SK-N-SH (cell line): ENCODE data around the gene TNFAIP1. TPM values are rescaled to one million over a fixed set of nuclear protein-coding genes. Genes with fewer than 3 reads are reported as not detected.

Source experiments
- CTCF ChIA-PET: fragments of 300-600, 350-600 bp; formaldehyde crosslinking; extraction: SDS; loops from one replicate; lab custom pipeline; 2021; lab: Yijun Ruan, JAX
- POLR2A ChIA-PET: fragments of 350-600 bp; sonication (Branson Sonifier 250); formaldehyde crosslinking; extraction: SDS; loops from one replicate; lab custom pipeline; 2020; ENCODE audit warnings: antibody characterized with exemption, inconsistent platforms; lab: Yijun Ruan, JAX
- DNase-seq: peaks from one replicate; pipeline ENCODE4 v3.0.0; 2012
- H2AFZ ChIP-seq: fragments of 200-600 bp; sonication (generic); 2 replicates; pipeline ENCODE4 v1.8.1; 2016; ENCODE audit warnings: antibody characterized with exemption, mild to moderate bottlenecking, low read depth
- H3F3A ChIP-seq: fragments of 200-600 bp; sonication (generic); replicated peaks from 2 replicates; pipeline ENCODE3; 2016; ENCODE audit warnings: antibody characterized with exemption, mild to moderate bottlenecking; ENCODE audit not compliant: insufficient read depth
- H3K27ac ChIP-seq, 2 experiments: fragments of 200-500 bp in 1 of 2; fragments of 200-600 bp in 1 of 2; sonication (Bioruptor generic) in 1 of 2; sonication (generic), shearing (Covaris generic) in 1 of 2; 2 replicates each; pipeline versions ENCODE4 v1.5.1 to v1.6.1; 2014 to 2016; ENCODE audit warnings: low read depth in 2 of 2, inconsistent platforms in 1 of 2, low read length in 1 of 2, mild to moderate bottlenecking in 1 of 2, mixed read lengths in 1 of 2
- H3K27me3 ChIP-seq: fragments of 200-600 bp; sonication (generic), shearing (Covaris generic); 2 replicates; pipeline ENCODE4 v1.6.1; 2016; ENCODE audit warnings: mixed run types; ENCODE audit not compliant: insufficient read depth
- H3K36me3 ChIP-seq, 2 experiments: fragments of 200-500 bp in 1 of 2; fragments of 200-600 bp in 1 of 2; sonication (Bioruptor generic) in 1 of 2; sonication (generic) in 1 of 2; replicated peaks in 1 of 2; 2 replicates each; pipeline versions ENCODE3 to v1.5.1; 2014 to 2016; ENCODE audit warnings: low read length in 1 of 2, mild to moderate bottlenecking in 1 of 2; ENCODE audit not compliant: insufficient read depth in 2 of 2, control insufficient read depth in 1 of 2
- H3K4me1 ChIP-seq, 2 experiments: fragments of 200-500 bp in 1 of 2; fragments of 200-600 bp in 1 of 2; sonication (Bioruptor generic) in 1 of 2; sonication (generic), shearing (Covaris generic) in 1 of 2; 2 replicates each; pipeline versions ENCODE4 v1.5.1 to v1.6.1; 2014 to 2016; ENCODE audit warnings: low read depth in 1 of 2, low read length in 1 of 2, mixed run types in 1 of 2; ENCODE audit not compliant: insufficient read depth in 2 of 2, control insufficient read depth in 1 of 2
- H3K4me2 ChIP-seq: fragments of 200-600 bp; sonication (generic), shearing (Covaris generic); 2 replicates; pipeline ENCODE4 v1.6.1; 2017; ENCODE audit warnings: mixed run types
- H3K4me3 ChIP-seq, 2 experiments: fragments of 200-500 bp in 1 of 2; fragments of 200-600 bp in 1 of 2; sonication (Bioruptor generic) in 1 of 2; sonication (generic), shearing (Covaris generic) in 1 of 2; 2 replicates each; pipeline versions ENCODE4 v1.5.1 to v1.8.1; 2014 to 2016; ENCODE audit warnings: low read depth in 2 of 2, inconsistent platforms in 1 of 2, low read length in 1 of 2, mild to moderate bottlenecking in 1 of 2, mixed read lengths in 1 of 2, moderate library complexity in 1 of 2
- H3K79me2 ChIP-seq: fragments of 200-600 bp; sonication (generic); 2 replicates; pipeline ENCODE4 v1.8.1; 2017; ENCODE audit warnings: mild to moderate bottlenecking; ENCODE audit not compliant: insufficient read depth
- H3K9ac ChIP-seq: fragments of 200-600 bp; sonication (generic); 2 replicates; pipeline ENCODE4 v1.6.1; 2017; ENCODE audit warnings: mixed run types
- H3K9me2 ChIP-seq: fragments of 200-600 bp; sonication (generic); 2 replicates; pipeline ENCODE4 v1.6.1; 2017; ENCODE audit warnings: mixed run types
- H3K9me3 ChIP-seq: fragments of 200-600 bp; sonication (generic); 2 replicates; pipeline ENCODE4 v1.6.1; 2017; ENCODE audit warnings: mixed run types, mild to moderate bottlenecking, moderate library complexity
- H4K20me1 ChIP-seq: fragments of 200-600 bp; sonication (generic); 2 replicates; pipeline ENCODE4 v1.6.1; 2017; ENCODE audit warnings: mild to moderate bottlenecking, mixed run types; ENCODE audit not compliant: insufficient read depth
- EP300 ChIP-seq, 2 experiments: IDR thresholded peaks; 2 replicates each; pipeline versions ENCODE4 v1.4.0 to v1.6.1; 2012; ENCODE audit warnings: borderline replicate concordance in 1 of 2, low read depth in 1 of 2, low read length in 1 of 2
- FOSL2 ChIP-seq: IDR thresholded peaks from 2 replicates; pipeline ENCODE4 v1.4.0; 2012; ENCODE audit warnings: low read depth, mild to moderate bottlenecking, moderate library complexity, borderline replicate concordance
- GABPA ChIP-seq: IDR thresholded peaks from 2 replicates; pipeline ENCODE4 v1.4.0; 2012; ENCODE audit warnings: low read depth, mild to moderate bottlenecking
- MXI1 ChIP-seq: IDR thresholded peaks from 2 replicates; pipeline ENCODE4 v1.6.1; 2012; ENCODE audit warnings: mild to moderate bottlenecking, low read depth, low read length, improper control_type of control experiment
- RAD21 ChIP-seq: IDR thresholded peaks from 2 replicates; pipeline ENCODE4 v1.6.1; 2012; ENCODE audit warnings: mild to moderate bottlenecking, low read length
- RFX5 ChIP-seq: IDR thresholded peaks from 2 replicates; pipeline ENCODE4 v1.6.1; 2012; ENCODE audit warnings: mild to moderate bottlenecking, improper control_type of control experiment, low read length
- SIN3A ChIP-seq: IDR thresholded peaks from 2 replicates; pipeline ENCODE4 v1.6.1; 2012; ENCODE audit warnings: low read depth, mild to moderate bottlenecking, low read length, moderate library complexity, borderline replicate concordance
- SMC3 ChIP-seq: IDR thresholded peaks from 2 replicates; pipeline ENCODE4 v1.6.1; 2012; ENCODE audit warnings: low read depth, low read length, improper control_type of control experiment
- WGBS: methylation state at CpG from one replicate; pipeline ENCODE4 v1.1.6; 2017; ENCODE audit warnings: low lambda C conversion rate; 5-methylcytosine and 5-hydroxymethylcytosine counted together
- polyA plus RNA-seq, 3 experiments: library from polyadenylated mRNA; depleted of rRNA; stranded (reverse); fragments of >200 nt; gene quantifications; 2 replicates each; pipeline ENCODE4 v1.2.3, GENCODE V29; 2012
- TF ChIP-seq, protein P1 (sequence below): IDR thresholded peaks from 2 replicates; pipeline ENCODE4; 2012
- TF ChIP-seq, protein P2 (sequence below): IDR thresholded peaks from 2 replicates; pipeline ENCODE4 v1.4.0; 2012; ENCODE audit warnings: low read depth
- TF ChIP-seq, protein P3 (sequence below): fragments of 150-350 bp; IDR thresholded peaks from 2 replicates; pipeline ENCODE4 v1.6.1; 2016; ENCODE audit warnings: mild to moderate bottlenecking, low read depth, low read length
- TF ChIP-seq, protein P4 (sequence below): IDR thresholded peaks from 2 replicates; pipeline ENCODE4 v1.4.0; 2012; ENCODE audit warnings: low read depth, borderline replicate concordance
- TF ChIP-seq, protein P5 (sequence below): fragments of 150-350 bp; IDR thresholded peaks from 2 replicates; pipeline ENCODE4 v1.6.1; 2017; ENCODE audit warnings: antibody characterized with exemption, low read length, low read depth, borderline replicate concordance
- TF ChIP-seq, protein P6 (sequence below): IDR thresholded peaks from 2 replicates; pipeline ENCODE4 v1.6.1; 2012; ENCODE audit warnings: mild to moderate bottlenecking, low read depth, low read length, moderate library complexity

The TNFAIP1 gene
- polyA plus RNA-seq, 1 of the 3 experiments (the other 2 are of a cell fraction) = 52.0 TPM

DNA sequence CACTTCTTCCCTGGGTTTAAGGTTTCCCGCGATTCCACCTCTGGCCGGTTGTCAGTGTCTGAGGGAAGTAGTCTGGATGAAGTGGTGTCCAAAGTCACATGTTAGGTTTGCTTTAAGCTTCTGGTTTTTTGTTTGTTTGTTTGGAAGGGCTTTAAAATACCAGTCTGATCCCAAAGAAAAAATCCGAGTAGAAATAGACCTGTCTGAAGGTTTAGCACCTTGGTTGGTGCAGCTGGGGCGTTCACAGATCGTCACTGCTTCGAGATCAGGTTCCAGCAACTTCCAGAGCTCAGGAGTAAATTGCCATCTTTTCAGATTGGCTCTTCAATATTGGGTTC is 16.0 kb upstream of the TNFAIP1 start:
- DNase-seq = no peak
- TF ChIP-seq GABPA = no peak
- TF ChIP-seq, protein P1, sequence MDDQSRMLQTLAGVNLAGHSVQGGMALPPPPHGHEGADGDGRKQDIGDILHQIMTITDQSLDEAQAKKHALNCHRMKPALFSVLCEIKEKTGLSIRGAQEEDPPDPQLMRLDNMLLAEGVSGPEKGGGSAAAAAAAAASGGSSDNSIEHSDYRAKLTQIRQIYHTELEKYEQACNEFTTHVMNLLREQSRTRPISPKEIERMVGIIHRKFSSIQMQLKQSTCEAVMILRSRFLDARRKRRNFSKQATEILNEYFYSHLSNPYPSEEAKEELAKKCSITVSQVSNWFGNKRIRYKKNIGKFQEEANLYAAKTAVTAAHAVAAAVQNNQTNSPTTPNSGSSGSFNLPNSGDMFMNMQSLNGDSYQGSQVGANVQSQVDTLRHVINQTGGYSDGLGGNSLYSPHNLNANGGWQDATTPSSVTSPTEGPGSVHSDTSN = no peak
- TF ChIP-seq, protein P2, sequence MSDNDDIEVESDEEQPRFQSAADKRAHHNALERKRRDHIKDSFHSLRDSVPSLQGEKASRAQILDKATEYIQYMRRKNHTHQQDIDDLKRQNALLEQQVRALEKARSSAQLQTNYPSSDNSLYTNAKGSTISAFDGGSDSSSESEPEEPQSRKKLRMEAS = peak; percentile 15; the same call in 1 of the 2 replicates
- peak in 1 of 2 experiments; percentile 24; a peak in 1 of 4 replicates for TF ChIP-seq EP300 (IDR thresholded peaks at IDR 0.05; ENCODE audit: borderline replicate concordance in 1 of 2, low read depth in 1 of 2, low read length in 1 of 2)
- no peak for TF ChIP-seq RAD21
- H3K4me3 ChIP-seq = peak overlapping the region; percentile 64 to 66

DNA sequence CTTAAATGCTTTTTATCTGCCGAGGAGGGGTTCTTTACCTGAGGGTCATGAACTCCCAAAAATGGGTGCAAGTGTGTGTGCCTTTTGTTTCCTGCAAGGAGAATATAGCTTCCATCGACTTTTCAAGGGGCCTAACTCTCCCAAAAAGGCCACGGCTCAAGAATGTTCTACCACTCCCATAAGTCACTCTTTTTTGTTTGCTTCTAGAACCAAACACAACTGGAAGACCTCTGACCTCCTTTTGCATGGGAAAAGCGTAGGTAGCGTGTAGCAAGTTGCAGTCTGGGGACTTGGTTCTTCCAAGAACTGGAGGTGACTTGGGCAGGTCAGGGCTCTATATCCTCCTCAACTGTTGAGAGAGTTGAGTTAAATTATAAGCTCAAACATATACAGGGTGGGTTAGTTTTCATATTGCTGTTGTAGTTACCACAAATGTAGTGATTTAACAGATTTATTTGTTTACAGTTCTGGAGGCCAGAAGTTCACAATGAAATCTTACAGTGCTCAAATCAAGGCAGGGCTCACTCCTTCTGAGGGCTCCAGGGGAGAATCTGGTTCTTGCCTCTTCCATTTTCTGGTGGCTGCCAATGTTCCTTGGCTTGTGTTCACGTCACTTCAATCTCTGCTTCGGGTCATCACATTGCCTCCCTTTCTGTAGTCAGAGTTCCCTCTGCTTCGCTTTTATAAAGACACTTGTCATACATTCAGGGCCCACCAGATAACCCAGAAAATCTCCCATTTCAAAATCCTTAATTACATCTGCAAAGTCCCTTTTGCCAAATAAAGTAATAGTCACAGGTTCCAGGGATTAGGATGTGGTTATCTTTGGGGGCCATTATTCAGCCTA is 15.1 kb upstream of the TNFAIP1 start:
- Histone ChIP-seq H3K9me2 (no peaks in the 10 kb centered on the region), H3K27ac (no peak overlapping the region), H2AFZ (peak overlapping the region; percentile 86; the same call in 1 of the 2 replicates), H3K27me3 (no peaks in the 10 kb centered on the region), H3K36me3 (no peaks in the 10 kb centered on the region), H3F3A (no peaks in the 10 kb centered on the region), H3K9ac (peak overlapping the region; percentile 59; the same call in 1 of the 2 replicates), H3K9me3 (no peaks in the 10 kb centered on the region), H3K4me2 (peak overlapping the region; percentile 91), H3K79me2 (peaks cover 25% of the 10 kb centered on the region), H3K4me3 (peak overlapping the region; percentile 64 to 66), H3K4me1 (peaks cover 7 to 16% of the 10 kb centered on the region in 2 experiments; a peak in 1 of 4 replicates), H4K20me1 (no peaks in the 10 kb centered on the region)
- WGBS = 70% methylated on average over 8 of the region's 8 CpGs
- no peak for DNase-seq
- ChIA-PET CTCF (interaction anchor here (1.2 to 3.5 kb wide), 7 partner anchors 8 to 509 kb away, joined by 3 to 19 read pairs (median 5); partner anchors contain the start of genes IFT20 and TNFAIP1), POLR2A (interaction anchor here (1.0 to 3.5 kb wide), 2 partner anchors 15 kb away, joined by 3 to 11 read pairs; partner anchors contain the start of genes IFT20 and TNFAIP1)
- TF ChIP-seq, protein P3, sequence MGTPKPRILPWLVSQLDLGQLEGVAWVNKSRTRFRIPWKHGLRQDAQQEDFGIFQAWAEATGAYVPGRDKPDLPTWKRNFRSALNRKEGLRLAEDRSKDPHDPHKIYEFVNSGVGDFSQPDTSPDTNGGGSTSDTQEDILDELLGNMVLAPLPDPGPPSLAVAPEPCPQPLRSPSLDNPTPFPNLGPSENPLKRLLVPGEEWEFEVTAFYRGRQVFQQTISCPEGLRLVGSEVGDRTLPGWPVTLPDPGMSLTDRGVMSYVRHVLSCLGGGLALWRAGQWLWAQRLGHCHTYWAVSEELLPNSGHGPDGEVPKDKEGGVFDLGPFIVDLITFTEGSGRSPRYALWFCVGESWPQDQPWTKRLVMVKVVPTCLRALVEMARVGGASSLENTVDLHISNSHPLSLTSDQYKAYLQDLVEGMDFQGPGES = no peak
- TF ChIP-seq MXI1 (no peak), SMC3 (no peak), RFX5 (no peak), FOSL2 (no peak), SIN3A (no peak), EP300 (IDR thresholded peaks at IDR 0.05; ENCODE audit: borderline replicate concordance in 1 of 2, low read depth in 1 of 2, low read length in 1 of 2) (no peak)
- TF ChIP-seq, protein P4, sequence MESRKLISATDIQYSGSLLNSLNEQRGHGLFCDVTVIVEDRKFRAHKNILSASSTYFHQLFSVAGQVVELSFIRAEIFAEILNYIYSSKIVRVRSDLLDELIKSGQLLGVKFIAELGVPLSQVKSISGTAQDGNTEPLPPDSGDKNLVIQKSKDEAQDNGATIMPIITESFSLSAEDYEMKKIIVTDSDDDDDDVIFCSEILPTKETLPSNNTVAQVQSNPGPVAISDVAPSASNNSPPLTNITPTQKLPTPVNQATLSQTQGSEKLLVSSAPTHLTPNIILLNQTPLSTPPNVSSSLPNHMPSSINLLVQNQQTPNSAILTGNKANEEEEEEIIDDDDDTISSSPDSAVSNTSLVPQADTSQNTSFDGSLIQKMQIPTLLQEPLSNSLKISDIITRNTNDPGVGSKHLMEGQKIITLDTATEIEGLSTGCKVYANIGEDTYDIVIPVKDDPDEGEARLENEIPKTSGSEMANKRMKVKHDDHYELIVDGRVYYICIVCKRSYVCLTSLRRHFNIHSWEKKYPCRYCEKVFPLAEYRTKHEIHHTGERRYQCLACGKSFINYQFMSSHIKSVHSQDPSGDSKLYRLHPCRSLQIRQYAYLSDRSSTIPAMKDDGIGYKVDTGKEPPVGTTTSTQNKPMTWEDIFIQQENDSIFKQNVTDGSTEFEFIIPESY = no peak
- TF ChIP-seq, protein P5, sequence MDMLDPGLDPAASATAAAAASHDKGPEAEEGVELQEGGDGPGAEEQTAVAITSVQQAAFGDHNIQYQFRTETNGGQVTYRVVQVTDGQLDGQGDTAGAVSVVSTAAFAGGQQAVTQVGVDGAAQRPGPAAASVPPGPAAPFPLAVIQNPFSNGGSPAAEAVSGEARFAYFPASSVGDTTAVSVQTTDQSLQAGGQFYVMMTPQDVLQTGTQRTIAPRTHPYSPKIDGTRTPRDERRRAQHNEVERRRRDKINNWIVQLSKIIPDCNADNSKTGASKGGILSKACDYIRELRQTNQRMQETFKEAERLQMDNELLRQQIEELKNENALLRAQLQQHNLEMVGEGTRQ = no peak
- TF ChIP-seq, protein P6, sequence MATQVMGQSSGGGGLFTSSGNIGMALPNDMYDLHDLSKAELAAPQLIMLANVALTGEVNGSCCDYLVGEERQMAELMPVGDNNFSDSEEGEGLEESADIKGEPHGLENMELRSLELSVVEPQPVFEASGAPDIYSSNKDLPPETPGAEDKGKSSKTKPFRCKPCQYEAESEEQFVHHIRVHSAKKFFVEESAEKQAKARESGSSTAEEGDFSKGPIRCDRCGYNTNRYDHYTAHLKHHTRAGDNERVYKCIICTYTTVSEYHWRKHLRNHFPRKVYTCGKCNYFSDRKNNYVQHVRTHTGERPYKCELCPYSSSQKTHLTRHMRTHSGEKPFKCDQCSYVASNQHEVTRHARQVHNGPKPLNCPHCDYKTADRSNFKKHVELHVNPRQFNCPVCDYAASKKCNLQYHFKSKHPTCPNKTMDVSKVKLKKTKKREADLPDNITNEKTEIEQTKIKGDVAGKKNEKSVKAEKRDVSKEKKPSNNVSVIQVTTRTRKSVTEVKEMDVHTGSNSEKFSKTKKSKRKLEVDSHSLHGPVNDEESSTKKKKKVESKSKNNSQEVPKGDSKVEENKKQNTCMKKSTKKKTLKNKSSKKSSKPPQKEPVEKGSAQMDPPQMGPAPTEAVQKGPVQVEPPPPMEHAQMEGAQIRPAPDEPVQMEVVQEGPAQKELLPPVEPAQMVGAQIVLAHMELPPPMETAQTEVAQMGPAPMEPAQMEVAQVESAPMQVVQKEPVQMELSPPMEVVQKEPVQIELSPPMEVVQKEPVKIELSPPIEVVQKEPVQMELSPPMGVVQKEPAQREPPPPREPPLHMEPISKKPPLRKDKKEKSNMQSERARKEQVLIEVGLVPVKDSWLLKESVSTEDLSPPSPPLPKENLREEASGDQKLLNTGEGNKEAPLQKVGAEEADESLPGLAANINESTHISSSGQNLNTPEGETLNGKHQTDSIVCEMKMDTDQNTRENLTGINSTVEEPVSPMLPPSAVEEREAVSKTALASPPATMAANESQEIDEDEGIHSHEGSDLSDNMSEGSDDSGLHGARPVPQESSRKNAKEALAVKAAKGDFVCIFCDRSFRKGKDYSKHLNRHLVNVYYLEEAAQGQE = no peak

More for the DNA sequence above, 16.0 kb upstream of the TNFAIP1 start:
- H3K9ac ChIP-seq = peak overlapping the region; percentile 59
- H3K79me2 ChIP-seq = peaks cover 25% of the 10 kb centered on the region
- peak overlapping the region; percentile 86 for H2AFZ ChIP-seq
- no peaks in the 10 kb centered on the region for H3K36me3 ChIP-seq
- ChIA-PET CTCF (interaction anchor here (0.6 to 3.5 kb wide), 6 partner anchors 9 to 508 kb away, joined by 3 to 19 read pairs (median 7); partner anchors contain the start of genes IFT20 and TNFAIP1), POLR2A (interaction anchor here (0.9 to 3.5 kb wide), 2 partner anchors 12 to 16 kb away, joined by 4 to 11 read pairs; partner anchors contain the start of genes IFT20 and TNFAIP1)
- H3K9me2 ChIP-seq = no peaks in the 10 kb centered on the region
- 1% methylated on average over 7 of the region's 7 CpGs for WGBS
- H3K27ac ChIP-seq = peak overlapping the region; percentile 15 to 72; a peak in 3 of 4 replicates
- peak overlapping the region; percentile 91 for H3K4me2 ChIP-seq
- H4K20me1 ChIP-seq = no peaks in the 10 kb centered on the region
- H3K27me3 ChIP-seq = no peaks in the 10 kb centered on the region
- H3K4me1 ChIP-seq = peaks cover 7 to 14% of the 10 kb centered on the region in 2 experiments; a peak in 1 of 4 replicates
- no peaks in the 10 kb centered on the region for H3K9me3 ChIP-seq
- H3F3A ChIP-seq = no peaks in the 10 kb centered on the region
